ENCODE results near the gene RPL7A. TPM values are rescaled to one million over a fixed set of nuclear protein-coding genes. Genes with fewer than 3 reads are reported as not detected.
A peak's percentile ranks its signal among the peaks of the same experiment; 100 is the strongest.

The RPL7A gene
- total RNA-seq, 2 experiments from 2014 or later, result 3,479 to 3,507 TPM

GRCh38 chr9:133339641-133340040, 8.4 kb upstream of the RPL7A start:
- CTCF ChIA-PET, result interaction anchor here (0.7 to 1.9 kb wide), 7 partner anchors 8 to 140 kb away, joined by 3 to 7 read pairs (median 3); partner anchors contain the start of genes MED22 and RPL7A
- POLR2A ChIA-PET, result interaction anchor here (24.9 kb wide), 1 partner anchor 22 kb away, joined by 872 read pairs; the partner anchor contains the start of genes MED22, RPL7A, SURF1 and SURF2
- DNase-seq (no peak), ATAC-seq (no peak)
- Mint-ChIP-seq H3K9me3 (no peaks in the 10 kb centered on the region), H3K4me1 (ENCODE audit: low read depth) (peaks cover 40% of the 10 kb centered on the region), H3K27me3 (no peaks in the 10 kb centered on the region), H3K27ac (peak overlapping the region; percentile 78), H3K36me3 (ENCODE audit: low read depth) (peaks cover 63% of the 10 kb centered on the region), H3K4me3 (no peak overlapping the region)
- intact Hi-C loops (cut with micrococcal nuclease), result no loop called here
- TF ChIP-seq CTCF (IDR thresholded peaks at IDR 0.05), result no peak

GRCh38 chr9:133340256-133340655, 7.8 kb upstream of the RPL7A start:
- Mint-ChIP-seq H3K4me1 (ENCODE audit: low read depth) (peaks cover 37% of the 10 kb centered on the region), H3K36me3 (ENCODE audit: low read depth) (peaks cover 58% of the 10 kb centered on the region), H3K4me3 (no peak overlapping the region), H3K27ac (peak overlapping the region; percentile 78), H3K9me3 (no peaks in the 10 kb centered on the region), H3K27me3 (no peaks in the 10 kb centered on the region)
- CTCF ChIA-PET, result interaction anchor here (0.7 to 1.9 kb wide), 7 partner anchors 8 to 140 kb away, joined by 3 to 7 read pairs (median 3); partner anchors contain the start of genes MED22 and RPL7A
- intact Hi-C loops (cut with micrococcal nuclease), result no loop called here
- no peak for DNase-seq
- POLR2A ChIA-PET, result interaction anchor here (24.9 kb wide), 1 partner anchor 21 kb away, joined by 872 read pairs; the partner anchor contains the start of genes MED22, RPL7A, SURF1 and SURF2
- ATAC-seq, result no peak
- no peak for TF ChIP-seq CTCF (IDR thresholded peaks at IDR 0.05)

GRCh38 chr9:133340916-133341315, 7.1 kb upstream of the RPL7A start:
- no peak overlapping the region for H3K4me3 Mint-ChIP-seq
- peak overlapping the region; percentile 78 for H3K27ac Mint-ChIP-seq
- POLR2A ChIA-PET, result interaction anchor here (24.9 kb wide), 1 partner anchor 21 kb away, joined by 872 read pairs; the partner anchor contains the start of genes MED22, RPL7A, SURF1 and SURF2
- no peaks in the 10 kb centered on the region for H3K27me3 Mint-ChIP-seq
- no peak for ATAC-seq
- TF ChIP-seq CTCF (IDR thresholded peaks at IDR 0.05), result no peak
- H3K4me1 Mint-ChIP-seq (ENCODE audit: low read depth), result peaks cover 36% of the 10 kb centered on the region
- no peaks in the 10 kb centered on the region for H3K9me3 Mint-ChIP-seq
- CTCF ChIA-PET, result interaction anchor here (0.9 to 1.9 kb wide), 4 partner anchors 10 to 155 kb away, joined by 3 to 7 read pairs (median 4); no protein-coding TSS in a partner anchor
- intact Hi-C loops (cut with micrococcal nuclease), result no loop called here
- no peak for DNase-seq
- peaks cover 57% of the 10 kb centered on the region for H3K36me3 Mint-ChIP-seq (ENCODE audit: low read depth)

GRCh38 chr9:133341369-133342068, 6.5 kb upstream of the RPL7A start:
- ChIA-PET CTCF (interaction anchor here (1.0 to 2.8 kb wide), 4 partner anchors 9 to 155 kb away, joined by 4 to 9 read pairs (median 4); no protein-coding TSS in a partner anchor), POLR2A (interaction anchor here (1.1 to 24.9 kb wide), 3 partner anchors 20 to 118 kb away, joined by 4 to 872 read pairs (median 4); partner anchors contain the start of genes CACFD1, MED22, RPL7A and SURF1)
- Mint-ChIP-seq H3K36me3 (ENCODE audit: low read depth) (peaks cover 57% of the 10 kb centered on the region), H3K9me3 (no peaks in the 10 kb centered on the region), H3K4me1 (ENCODE audit: low read depth) (peaks cover 34% of the 10 kb centered on the region), H3K27ac (peak overlapping the region; percentile 34), H3K27me3 (no peaks in the 10 kb centered on the region), H3K4me3 (no peak overlapping the region)
- intact Hi-C loops (cut with micrococcal nuclease), result no loop called here
- TF ChIP-seq CTCF (IDR thresholded peaks at IDR 0.05), result no peak
- no peak for DNase-seq
- no peak for ATAC-seq

DNA sequence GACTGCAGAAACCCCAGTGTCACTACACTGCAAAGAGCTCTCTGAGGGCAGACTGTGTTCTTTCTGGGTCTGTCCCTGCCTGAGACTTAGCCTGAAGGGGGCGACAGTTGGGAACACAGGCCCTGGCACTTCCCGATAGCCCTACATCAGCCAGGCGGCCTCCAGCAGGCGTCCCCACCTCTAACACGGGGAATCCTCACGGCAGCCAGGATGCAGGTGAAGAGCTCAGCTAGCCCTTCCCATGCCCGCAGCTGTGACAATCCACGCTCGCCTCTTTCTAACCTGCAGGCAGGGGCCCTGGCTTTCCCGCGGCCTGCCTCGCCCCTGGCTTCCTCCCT, 6.0 kb upstream of the RPL7A start:
- intact Hi-C loops (cut with micrococcal nuclease), result no loop called here
- TF ChIP-seq CTCF (IDR thresholded peaks at IDR 0.05), result no peak
- Mint-ChIP-seq H3K27ac (peak overlapping the region; percentile 34), H3K4me3 (no peak overlapping the region), H3K4me1 (ENCODE audit: low read depth) (peaks cover 39% of the 10 kb centered on the region), H3K9me3 (no peaks in the 10 kb centered on the region), H3K27me3 (no peaks in the 10 kb centered on the region), H3K36me3 (ENCODE audit: low read depth) (peaks cover 57% of the 10 kb centered on the region)
- ATAC-seq (no peak), DNase-seq (no peak)
- ChIA-PET CTCF (interaction anchor here (1.0 to 2.8 kb wide), 5 partner anchors 9 to 156 kb away, joined by 4 to 9 read pairs (median 5); partner anchors contain the start of genes SURF1 and SURF2), POLR2A (interaction anchor here (1.1 to 24.9 kb wide), 3 partner anchors 19 to 118 kb away, joined by 4 to 872 read pairs (median 4); partner anchors contain the start of genes CACFD1, MED22, RPL7A and SURF1)
